Suppressor macrophage (primary cell): ENCODE measurements around the gene PPP2R2C.

Experiments used
- DNase-seq, 4 experiments: peaks; one replicate each; pipeline ENCODE4 v3.0.0-alpha.2; 2020 to 2022

The PPP2R2C gene

DNA sequence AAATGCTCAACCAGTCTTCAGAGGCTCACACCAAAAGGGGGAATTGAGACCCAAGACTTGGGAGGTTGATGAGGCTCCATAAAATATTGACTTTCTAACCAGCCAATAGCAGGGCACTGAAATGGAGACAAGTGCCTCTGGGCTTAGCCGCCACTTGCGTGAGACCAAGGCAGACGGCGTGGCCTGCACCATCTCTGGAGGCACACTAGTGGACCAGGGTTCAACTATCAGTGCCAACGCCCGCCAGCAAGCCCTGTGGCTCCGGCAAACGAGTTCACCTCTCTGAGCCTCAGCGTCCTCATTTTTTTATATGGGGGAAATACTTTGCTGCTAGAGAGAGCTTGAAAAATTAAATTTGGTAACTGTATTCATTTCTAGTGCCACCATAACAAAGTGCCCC, 50.3 kb downstream of the PPP2R2C start:
- DNase-seq = no peak

DNA sequence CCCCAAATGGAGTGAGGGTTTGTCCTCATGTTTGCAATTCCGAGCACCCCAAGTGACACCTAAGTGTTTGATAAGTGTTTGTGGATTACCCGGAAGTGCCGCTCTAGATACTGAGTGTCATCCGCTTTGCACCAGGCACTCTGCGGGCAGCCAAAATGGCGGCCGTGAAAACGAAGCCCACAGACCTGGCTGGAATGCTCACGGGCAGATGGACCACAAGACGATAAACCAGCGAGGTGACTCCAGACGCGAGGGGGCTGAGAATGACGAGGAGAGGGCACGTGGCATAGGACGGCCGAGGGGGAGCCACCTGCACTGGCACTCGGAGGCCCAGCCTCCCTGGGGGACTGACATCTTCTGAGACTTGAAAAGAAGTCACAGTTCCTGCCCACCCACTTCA, 51.0 kb downstream of the PPP2R2C start:
- DNase-seq = no peak

DNA sequence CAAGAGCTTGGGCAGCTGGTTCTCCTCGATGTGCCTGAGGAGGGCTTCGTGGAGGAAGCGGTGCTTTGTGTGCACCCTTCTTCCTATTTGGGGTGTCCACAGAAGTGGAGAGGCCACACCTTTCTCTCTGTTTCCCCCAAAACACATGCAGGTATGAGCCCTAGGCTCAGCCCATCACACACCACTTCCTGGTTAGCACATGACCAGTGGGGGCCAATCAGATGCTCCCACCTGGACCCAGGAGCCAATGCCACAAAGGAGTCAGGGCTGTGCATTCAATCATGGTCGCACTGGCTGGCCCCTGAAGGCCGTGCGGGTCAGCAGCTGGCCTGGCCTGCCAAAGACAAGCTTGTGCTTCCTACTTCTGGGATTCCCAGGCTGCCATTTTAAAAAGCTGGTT, 51.4 kb downstream of the PPP2R2C start:
- DNase-seq = no peak

DNA sequence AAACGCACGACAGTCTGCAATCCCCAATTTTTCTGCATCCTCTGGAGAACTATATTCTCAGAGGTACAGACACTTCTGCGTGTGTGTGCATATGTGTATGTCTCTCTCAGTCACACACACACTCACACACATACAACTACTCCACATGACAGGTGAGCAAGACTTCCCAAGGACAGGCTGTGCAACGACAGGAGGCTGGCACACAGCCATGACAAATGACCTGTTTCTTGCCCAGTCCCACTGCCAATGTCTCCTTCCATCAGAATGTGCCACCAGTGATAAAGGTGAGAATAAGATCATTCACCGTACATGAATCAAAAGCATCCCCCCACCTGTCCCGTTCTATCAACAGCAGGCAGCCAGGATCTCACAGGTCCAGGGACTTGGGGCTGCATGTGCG, 52.4 kb downstream of the PPP2R2C start:
- DNase-seq = no peak

DNA sequence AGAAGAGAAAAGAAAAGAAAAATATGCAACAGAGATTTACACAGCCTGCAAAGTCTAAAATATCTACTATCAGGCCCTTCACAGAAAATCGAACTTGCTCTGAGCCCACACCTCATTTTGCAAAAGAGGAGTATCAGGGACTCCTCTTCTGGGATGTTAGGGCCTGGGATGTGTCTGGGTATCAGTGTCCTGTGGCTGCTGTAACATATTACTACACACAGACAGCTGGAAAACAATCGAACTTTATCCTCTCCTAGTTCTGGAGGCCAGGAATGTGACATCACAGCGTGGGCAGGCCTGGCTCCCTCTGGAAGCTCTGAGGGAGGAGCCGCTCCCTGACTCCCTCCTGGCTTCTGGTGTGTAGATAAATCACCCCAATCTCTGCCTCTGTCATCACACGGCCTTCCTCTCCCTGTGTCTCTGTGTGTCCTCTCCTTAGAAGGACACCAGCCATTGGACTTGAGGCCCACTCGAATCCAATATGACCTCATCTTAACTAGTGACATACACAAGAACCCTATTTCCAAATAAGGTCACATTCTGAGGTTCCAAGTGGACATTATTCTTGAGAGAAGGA, 52.9 kb downstream of the PPP2R2C start:
- DNase-seq = no peak

DNA sequence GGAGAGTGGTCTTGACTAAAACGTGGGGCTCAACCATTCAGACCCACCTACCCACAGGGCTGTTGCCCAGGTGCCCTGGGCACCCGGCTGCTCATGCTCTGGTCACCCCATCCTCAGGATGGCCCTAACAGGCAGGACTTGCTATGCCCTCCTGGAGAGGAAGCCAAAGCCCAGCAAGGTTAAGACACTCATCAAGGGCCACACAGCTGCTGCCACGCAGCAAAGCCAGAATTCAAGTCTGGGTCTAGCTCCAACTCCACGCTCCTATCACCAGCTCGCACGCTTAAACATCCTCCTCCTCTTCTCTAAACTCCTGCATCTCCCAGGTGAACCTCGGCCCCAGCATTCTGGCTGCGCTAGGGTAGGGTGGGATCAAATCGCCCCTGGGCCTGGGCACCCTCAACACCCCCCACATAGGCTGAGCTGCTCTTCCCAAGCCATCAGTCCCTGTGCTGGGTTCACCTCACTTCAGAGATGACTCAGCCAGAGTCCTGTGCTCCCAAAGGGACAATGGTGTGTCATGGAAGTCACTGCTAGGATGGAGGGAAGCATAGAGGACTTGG, 54.1 kb downstream of the PPP2R2C start:
- no peak for DNase-seq

DNA sequence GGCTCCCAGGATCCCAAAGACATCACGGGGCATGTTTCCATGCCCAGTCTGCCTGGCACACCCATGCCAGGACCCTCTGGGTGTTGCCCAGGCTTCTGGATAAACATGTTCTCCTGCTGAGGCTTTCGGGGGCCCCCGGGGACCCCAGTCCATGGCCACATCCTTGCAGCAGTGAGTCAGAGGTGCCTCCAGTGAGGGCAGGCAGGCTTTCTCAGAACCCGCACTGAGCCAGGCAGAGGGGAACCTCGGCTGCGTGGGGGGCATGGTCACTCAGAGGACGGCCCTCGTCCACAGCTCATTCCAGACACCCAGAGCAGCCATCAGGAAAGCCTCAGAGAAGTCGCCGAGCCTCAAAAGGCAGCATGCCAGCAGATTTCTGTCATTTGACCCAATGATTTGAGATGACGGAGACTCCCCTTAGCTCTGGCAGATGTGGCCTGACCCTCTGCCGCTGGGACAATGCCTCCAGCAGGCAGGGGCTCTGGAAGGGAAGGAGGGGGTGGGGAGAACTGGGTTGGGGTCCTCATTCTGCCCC, 54.8 kb downstream of the PPP2R2C start:
- no peak for DNase-seq

DNA sequence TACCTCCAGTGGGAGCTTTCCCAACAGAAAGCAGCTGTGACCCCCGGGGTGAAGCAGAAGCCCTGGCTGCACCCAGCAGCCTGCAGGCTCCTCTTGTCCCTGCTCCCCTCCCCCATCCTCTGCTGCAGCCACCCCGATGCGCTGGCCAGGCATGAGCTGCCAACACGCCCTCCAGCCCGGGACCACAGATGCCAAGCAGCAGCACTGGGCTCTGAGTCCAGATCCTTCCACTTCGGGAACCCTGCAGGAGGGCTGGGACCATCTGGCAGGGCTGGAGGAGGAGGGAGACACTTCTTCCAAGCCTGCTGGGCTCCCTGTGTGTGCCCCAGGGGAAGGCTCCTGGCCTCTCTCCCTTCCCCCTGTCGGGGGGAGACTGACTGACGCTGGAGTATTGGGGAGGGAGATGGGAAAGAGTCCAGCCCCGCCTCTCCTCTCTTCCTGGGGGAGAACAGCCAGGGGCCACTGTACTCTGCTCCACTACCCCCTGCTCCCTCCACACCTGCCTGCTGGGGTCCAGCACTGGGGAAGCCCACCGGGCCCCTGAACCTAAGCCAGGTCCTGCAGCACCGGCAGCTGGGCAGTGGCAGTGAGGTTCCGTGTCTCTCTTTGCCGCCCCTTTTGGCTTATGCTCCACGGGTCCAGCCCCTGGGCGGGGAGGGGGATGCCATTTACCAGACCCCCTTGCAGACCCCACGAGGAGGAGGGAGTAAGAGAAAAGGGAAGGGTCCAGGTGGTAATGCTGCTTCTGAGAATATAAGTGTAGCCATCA, 55.7 kb downstream of the PPP2R2C start:
- no peak for DNase-seq

DNA sequence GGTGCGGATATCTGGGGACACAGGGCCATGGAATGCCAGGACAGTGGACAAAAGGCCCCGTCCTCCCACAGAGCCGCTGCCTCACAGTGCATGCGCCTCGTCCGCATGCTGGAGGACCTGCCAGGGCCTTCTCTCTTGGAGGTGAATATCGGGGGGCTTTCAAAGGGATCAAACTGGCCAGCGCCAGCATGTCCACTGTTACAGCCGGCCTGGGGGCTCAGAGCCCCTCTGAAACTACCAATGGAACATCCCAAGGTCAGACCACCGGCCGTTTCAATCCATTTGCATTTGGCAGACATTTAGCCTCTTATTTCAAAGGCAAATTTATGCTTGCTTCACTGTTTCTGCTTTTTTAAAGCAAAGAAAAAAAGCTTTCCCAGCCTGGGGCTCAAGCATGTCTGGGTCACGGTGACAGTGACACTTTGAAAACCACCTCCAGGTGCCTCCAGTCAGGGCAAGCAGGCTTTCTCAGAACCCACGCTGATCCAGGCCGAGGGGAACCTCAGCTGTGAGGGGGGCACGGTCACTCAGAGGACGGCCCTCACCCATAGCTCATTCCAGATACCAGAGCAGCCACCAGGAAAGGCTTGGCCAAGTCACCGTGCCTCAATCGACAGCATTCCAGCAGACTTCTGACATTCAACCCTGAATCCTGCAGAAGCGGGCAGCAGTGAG, 57.2 kb downstream of the PPP2R2C start:
- no peak for DNase-seq

DNA sequence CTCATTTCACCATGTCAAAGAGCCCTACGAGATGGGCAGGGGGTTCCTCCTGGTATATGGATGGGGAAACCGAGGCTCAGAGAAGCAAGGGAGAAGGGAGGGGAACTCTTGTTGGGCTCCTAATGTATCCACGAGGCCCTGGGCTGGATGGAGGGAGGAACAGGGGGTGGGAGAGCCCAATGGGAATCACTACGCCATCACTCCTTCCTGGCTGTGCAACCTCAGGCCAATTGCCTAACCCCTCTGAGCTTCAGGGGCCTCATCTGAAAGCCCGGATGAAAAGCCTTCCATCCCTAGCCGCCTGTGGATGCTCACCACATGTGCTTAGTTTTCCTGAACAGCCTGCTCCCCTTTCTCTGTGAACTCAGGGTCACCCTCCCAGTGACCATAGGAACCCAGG, 57.8 kb downstream of the PPP2R2C start:
- no peak for DNase-seq

DNA sequence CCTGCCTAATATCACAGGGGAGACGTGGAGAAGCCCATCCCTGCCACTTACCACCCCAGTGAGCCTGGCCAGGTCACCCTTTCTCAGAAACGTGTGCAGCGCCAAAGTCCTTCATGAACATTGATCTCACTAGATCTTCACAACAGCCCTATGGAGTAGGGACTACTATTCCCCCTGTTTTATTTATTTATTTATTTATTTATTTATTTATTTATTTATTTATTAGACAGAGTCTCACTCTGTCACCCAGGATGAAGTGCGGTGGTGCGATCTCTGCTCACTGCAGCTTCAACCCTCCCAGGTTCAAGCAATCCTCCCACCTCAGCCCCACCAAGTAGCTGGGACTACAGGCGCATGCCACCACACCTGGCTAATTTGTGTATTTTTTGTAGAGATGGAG, 61.8 kb downstream of the PPP2R2C start:
- DNase-seq = no peak

DNA sequence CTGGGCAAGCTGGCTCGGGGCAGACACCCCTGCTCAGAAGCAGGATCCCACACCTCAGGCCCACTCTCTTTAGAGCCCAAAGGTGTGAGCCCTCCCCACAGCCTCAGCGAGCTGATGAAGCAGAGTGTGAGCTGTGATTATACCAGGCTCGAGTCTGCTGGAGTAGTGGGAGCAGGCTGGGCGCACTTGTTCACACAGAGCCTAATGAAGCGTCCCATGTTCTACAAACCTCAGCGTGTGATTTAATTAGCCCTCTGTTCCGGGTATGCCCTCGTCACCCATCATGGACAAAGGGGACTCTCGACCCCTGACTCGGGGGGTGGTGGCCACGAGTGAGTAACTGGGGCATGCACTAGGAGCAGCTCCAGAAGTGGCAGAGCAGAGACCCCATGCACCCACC, 62.3 kb downstream of the PPP2R2C start:
- DNase-seq = no peak

DNA sequence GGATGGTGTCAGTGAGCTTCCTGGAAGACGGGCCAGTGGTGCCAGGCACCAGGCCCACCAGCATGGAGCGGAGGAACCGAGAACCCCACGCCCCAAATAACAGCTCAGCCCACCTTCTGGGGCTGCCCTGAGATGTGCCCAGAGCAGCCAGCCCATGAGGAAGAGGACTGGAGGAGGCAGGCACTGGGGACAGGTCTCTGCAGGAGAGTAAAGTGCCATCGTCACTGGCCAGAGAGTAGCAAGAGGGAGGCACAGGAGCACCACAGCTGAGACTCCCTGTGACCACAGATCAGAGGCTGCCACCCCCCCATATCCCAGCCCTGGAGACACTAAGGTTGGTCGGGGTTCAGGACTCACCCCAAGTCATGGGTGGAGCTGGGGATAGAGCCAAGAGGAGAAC, 63.0 kb downstream of the PPP2R2C start:
- no peak for DNase-seq

DNA sequence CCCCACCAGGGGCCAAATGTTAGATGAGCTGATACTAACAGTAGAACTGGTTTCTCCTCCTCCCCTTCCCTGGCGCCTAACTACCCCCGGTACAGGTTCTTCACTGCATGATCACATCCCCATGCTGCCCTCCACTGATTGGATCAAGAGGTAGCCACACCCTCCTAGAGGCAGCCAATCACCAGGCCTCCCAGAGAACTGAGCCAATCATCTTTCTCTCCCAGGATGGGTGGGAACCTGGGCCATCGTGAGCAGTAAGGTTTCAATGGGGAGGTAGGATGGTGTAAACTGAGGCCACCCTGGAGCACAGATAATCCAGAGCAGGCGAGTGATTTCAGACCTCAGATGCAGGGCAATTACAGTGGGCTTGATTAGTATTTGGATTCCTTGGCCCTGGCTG, 64.2 kb downstream of the PPP2R2C start:
- no peak for DNase-seq

DNA sequence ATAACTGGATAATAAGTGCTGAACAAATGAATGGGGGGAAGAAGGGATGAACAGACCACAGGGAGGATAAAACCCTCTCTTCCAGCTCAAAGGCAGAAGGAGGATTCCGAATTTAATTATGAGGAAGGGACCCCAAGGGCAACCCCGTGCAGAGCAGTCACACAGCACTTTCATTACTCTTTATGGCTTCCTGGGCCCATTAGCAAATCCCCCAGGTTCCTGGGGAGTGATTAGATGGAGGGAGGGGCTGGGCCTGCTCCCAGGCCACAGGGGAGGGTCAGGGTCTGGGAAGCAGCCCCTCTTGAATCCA, 67.1 kb downstream of the PPP2R2C start:
- DNase-seq = no peak

DNA sequence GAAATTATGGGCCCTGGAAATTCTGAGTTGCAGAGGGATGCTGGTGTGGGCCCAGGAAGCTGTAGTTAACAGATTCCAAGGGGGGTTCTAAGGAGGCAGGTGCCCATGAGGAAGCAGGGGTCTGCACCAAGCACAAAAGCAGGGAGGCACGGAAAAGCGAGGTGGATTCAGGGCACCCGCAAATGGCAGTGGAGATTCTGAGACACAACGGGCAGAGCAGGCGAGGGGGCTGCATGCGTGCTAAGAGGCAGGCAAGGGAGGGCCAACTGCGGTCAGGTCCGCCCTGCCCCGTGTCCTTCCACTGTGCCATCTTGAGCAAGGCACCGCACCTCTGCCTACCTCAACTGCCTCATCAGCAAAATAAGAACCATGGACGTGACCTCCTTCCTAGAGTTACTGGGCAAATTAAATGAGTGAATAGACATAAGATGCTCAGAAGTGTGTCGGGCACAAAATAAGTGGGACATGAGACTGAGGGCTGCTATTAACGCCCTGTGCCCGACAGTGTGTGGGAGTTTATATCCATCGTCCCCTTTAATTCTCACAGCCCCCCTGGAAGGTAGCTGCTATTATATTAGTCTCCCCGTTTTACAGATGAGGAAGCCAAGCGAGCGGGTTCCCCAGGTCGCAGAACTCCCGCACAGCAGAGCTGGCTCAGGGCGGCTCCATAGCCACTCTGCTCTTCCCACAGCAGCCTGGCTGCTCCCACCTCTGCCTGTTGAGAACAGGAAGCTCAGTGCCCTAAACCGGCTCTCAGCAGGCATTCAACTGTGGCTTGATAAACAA, 67.6 kb downstream of the PPP2R2C start:
- DNase-seq = no peak

DNA sequence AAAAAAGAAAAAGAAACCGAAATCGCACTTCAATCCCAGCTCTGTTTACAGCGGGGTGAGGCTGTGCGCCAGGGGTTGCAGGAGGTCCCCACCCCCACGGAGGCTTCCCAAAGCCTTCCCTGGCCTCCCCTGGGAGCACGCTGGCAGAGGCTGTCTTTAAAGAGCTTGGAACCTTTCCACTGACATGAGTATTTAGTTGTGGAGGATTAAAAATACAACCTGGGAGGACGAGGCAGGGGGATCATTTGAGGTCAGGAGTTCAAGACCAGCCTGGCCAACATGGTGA, 69.1 kb downstream of the PPP2R2C start:
- DNase-seq = no peak

DNA sequence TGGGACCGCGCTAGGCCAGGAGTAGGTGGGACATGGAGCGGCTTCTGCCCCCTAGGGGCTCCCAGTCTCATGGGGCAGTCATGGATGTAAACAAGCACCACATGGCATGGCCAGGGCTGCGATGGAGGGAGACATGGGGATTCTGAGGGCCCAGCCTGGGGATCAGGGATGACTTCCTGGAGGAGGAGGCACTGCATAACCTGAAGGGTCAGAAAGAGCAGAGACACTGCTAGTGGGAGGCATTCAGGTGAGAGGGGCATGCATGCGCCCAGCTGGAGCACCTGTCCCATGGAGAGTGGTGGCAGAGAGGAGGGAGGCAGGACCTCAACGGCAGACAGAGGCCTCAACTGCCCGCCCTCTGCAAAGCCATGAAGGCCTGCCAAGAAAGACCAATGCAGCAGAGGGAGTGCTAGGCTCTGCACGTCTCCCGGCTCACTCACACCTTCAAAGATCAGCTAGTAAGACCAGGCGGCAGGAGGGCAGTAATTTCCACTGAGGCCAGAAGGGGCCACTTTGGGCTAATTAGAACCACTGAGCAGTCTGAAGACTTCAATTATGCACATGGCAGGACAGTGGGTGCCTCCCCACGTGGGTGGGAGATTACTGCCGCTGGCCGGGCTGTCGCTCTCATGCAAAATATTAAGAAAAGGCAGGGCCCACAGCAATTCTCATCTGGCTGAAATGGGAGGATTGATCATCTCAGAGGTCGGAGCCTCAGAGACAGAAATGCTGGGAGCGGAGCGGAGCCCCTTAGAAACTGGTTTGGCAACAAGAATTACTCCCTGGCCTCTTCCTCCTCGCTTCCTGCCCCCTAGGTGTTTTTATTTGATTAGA, 69.6 kb downstream of the PPP2R2C start:
- no peak for DNase-seq

DNA sequence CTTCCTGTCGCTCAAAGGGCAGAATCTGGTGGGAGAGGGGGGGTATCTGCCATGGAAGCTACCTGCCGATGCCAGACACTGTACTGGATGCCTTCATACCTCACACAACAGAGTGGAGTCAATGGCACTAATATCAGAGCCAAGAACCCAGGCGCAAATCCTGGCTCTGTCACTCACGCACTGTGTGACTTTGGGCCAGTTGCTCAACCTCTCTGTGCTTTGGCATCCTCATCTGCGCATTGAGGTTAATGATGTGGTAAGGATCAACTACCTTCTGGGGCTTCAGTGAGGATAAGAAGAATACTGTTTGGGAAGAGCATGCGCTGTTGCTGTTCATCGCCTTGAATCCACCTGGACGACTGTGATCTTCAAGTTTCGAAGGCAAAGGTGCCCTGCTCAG, 70.6 kb downstream of the PPP2R2C start:
- no peak for DNase-seq

DNA sequence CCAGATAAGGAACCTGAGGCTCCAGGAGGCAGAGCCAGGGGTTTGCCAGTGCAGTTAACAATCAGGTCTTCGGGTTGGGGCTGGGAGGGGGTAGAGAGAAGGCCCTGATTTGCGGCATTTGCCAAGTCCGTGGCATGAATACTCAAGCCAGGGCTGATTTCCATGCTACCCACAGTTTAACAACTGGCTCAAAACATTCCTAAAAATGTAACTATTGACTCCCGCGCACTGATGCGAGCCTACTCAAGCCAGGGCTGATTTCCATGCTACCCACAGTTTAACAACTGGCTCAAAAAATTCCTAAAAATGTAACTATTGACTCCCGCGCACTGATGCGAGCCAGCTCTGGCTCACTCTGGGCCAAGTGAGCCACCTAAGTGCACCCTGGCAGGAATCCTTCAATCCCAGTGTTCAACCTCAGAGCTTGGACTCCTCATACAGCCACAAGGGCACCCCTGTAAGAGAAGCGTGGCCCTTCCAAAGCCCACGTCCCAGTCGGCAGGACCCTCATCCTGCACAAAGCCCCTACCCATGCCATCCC, 75.6 kb downstream of the PPP2R2C start:
- DNase-seq = no peak

DNA sequence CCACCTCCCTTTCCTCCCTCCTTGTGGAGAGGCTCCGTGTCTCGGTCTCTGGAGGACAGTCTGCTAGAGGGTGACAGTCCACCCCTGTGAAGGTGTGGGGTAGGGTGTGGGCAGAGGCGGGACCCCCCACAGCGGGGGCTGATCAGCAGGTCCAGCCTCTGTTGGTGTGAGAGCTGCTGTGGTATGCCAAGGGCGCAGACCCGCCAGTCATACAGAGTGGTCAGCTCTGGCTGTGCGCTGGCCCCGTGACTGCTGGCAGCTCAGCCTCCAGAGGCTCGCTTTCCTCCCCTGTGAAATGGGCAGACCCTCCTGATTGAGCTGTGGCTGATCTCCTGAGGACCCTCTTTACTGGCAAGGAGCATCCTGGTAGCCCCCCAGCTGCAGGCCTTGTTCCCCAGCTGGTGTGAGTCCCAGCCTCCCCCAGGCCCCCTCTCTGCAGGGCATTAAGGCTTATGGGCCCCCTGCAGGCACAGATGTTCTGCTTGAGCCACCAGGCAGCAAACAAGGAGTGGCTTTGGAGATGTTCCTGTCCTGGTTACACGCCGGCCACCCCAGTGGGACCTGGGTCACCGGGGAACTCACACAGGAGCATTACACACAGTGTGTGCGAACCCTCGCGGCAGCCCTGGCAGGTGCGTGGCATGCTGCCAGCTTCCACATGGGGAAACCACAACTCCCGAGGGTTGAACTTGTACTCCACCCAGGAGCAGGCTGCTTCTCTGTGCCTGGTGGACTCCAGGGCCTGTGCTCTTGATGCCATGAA, 76.8 kb downstream of the PPP2R2C start:
- DNase-seq = no peak
